HepG2 (cell line): Measurements from ENCODE around the gene KANSL1. TPM values are rescaled to one million over a fixed set of nuclear protein-coding genes. Genes with fewer than 3 reads are reported as not detected.

Experiments used
- ATAC-seq: fragments of 200-7000 bp; cut with Tn5 transposase; 3 replicates; pipeline ENCODE4 v1.9.1; 2020; ENCODE audit warnings: mild to moderate bottlenecking, moderate library complexity
- BruUV-seq: library from RNA; stranded (reverse); fragments of 400-500 nt; replicated peaks from 2 replicates; lab custom pipeline; 2021; lab: Mats Ljungman, UMichigan
- CTCF ChIA-PET: fragments of 300-600 bp; formaldehyde crosslinking; extraction: SDS; loops from one replicate; lab custom pipeline; 2021; ENCODE audit warnings: low total read pairs, inconsistent platforms, low intra/inter-chr PET ratio; lab: Yijun Ruan, JAX
- POLR2A ChIA-PET: fragments of 350-600 bp; sonication (Branson Sonifier 250); formaldehyde crosslinking; loops from one replicate; lab custom pipeline; 2020; ENCODE audit warnings: antibody characterized with exemption, inconsistent platforms; lab: Yijun Ruan, JAX
- DNase-seq: peaks from one replicate; pipeline ENCODE4 v3.0.0-alpha.2; 2015; ENCODE audit warnings: low spot score
- FAIRE-seq: peaks from 3 replicates; lab custom pipeline; 2011; peaks lifted over from hg19 to GRCh38; lab: Jason Lieb, UNC
- H2AFZ ChIP-seq: one replicate; pipeline ENCODE4 v1.6.1; 2011; ENCODE audit warnings: low read length, inconsistent platforms
- H3K27ac ChIP-seq: fragments of 300-600 bp; 3 replicates; pipeline ENCODE4 v1.8.0; 2011; ENCODE audit warnings: mixed run types, mild to moderate bottlenecking, mixed read lengths, low read length, inconsistent platforms; ENCODE audit not compliant: insufficient read depth; ENCODE audit errors: extremely low read length
- H3K27me3 ChIP-seq, 2 experiments: fragments of 200-600 bp in 1 of 2; 2 replicates in 1 of 2; 3 replicates in 1 of 2; pipeline versions ENCODE4 v1.6.0 to v1.8.0; 2011; ENCODE audit warnings: low read length in 2 of 2, mild to moderate bottlenecking in 2 of 2, moderate library complexity in 2 of 2, inconsistent platforms in 1 of 2; ENCODE audit not compliant: insufficient read depth in 2 of 2, control insufficient read depth in 1 of 2
- H3K36me3 ChIP-seq, 2 experiments: fragments of 200-600 bp in 1 of 2; replicated peaks in 1 of 2; 2 replicates in 1 of 2; 3 replicates in 1 of 2; pipeline versions ENCODE4 v1.5.1 to v1.8.0; 2011; ENCODE audit warnings: low read length in 2 of 2, inconsistent platforms in 1 of 2; ENCODE audit not compliant: insufficient read depth in 2 of 2, control insufficient read depth in 1 of 2
- H3K4me1 ChIP-seq: 2 replicates; pipeline ENCODE4 v1.5.1; 2012; ENCODE audit warnings: low read length, inconsistent platforms; ENCODE audit not compliant: insufficient read depth
- H3K4me2 ChIP-seq: 2 replicates; pipeline ENCODE4 v1.6.0; 2011; ENCODE audit warnings: low read depth, low read length, inconsistent platforms
- H3K4me3 ChIP-seq, 3 experiments: fragments of 200-600 bp in 1 of 3; sonication (generic), shearing (Covaris generic) in 1 of 3; replicated peaks in 1 of 3; 2 replicates each; pipeline ENCODE4 v1.5.1; 2011 to 2016; ENCODE audit warnings: low read length in 3 of 3, inconsistent platforms in 2 of 3, low read depth in 2 of 3, mild to moderate bottlenecking in 2 of 3, control low read depth in 1 of 3, mixed read lengths in 1 of 3; ENCODE audit not compliant: insufficient read depth in 1 of 3
- H3K79me2 ChIP-seq: one replicate; pipeline ENCODE4 v1.6.1; 2011; ENCODE audit warnings: low read length, inconsistent platforms; ENCODE audit not compliant: insufficient read depth
- H3K9ac ChIP-seq: 2 replicates; pipeline ENCODE4 v1.6.0; 2011; ENCODE audit warnings: mild to moderate bottlenecking, low read depth, low read length, inconsistent platforms; ENCODE audit not compliant: insufficient read depth
- H3K9me3 ChIP-seq: 2 replicates; pipeline ENCODE4 v1.5.1; 2012; ENCODE audit warnings: mild to moderate bottlenecking, low read length
- H4K20me1 ChIP-seq: 2 replicates; pipeline ENCODE4 v1.6.0; 2011; ENCODE audit warnings: inconsistent platforms, mild to moderate bottlenecking, low read length, moderate library complexity; ENCODE audit not compliant: insufficient read depth
- CCDC6 ChIP-seq: sonication (generic); formaldehyde crosslinking; IDR thresholded peaks from 2 replicates; pipeline ENCODE4 v1.8.1; 2022; ENCODE audit warnings: mild to moderate bottlenecking, missing genetic modification reagents, moderate library complexity
- CHCHD3 ChIP-seq: sonication (generic); formaldehyde crosslinking; IDR thresholded peaks from 2 replicates; pipeline ENCODE4 v1.8.0; 2022; ENCODE audit warnings: mild to moderate bottlenecking, missing genetic modification reagents, moderate library complexity
- FOXC1 ChIP-seq: sonication (generic); formaldehyde crosslinking; IDR thresholded peaks from 2 replicates; pipeline ENCODE4 v1.8.0; 2022; ENCODE audit warnings: mild to moderate bottlenecking, missing genetic modification reagents, borderline replicate concordance
- FOXM1 ChIP-seq: sonication (generic); formaldehyde crosslinking; IDR thresholded peaks from 2 replicates; pipeline ENCODE4 v1.5.0; 2020; ENCODE audit warnings: missing genetic modification reagents
- KIAA2018 ChIP-seq: sonication (generic); formaldehyde crosslinking; IDR thresholded peaks from 2 replicates; pipeline ENCODE4 v1.5.0; 2020; ENCODE audit warnings: mild to moderate bottlenecking, missing genetic modification reagents, borderline replicate concordance
- NFRKB ChIP-seq: fragments of 450-650 bp; IDR thresholded peaks from 2 replicates; pipeline ENCODE4 v1.6.1; 2017
- RBM22 ChIP-seq: fragments of 200-400 bp; formaldehyde crosslinking; optimal IDR thresholded peaks from 2 replicates; pipeline ENCODE3; 2017; ENCODE audit warnings: mild to moderate bottlenecking, low read length, moderate library complexity
- SMYD3 ChIP-seq: sonication (generic); formaldehyde crosslinking; IDR thresholded peaks from 2 replicates; pipeline ENCODE4 v1.8.1; 2023; ENCODE audit warnings: mild to moderate bottlenecking, missing genetic modification reagents
- WGBS: methylation state at CpG from one replicate; pipeline ENCODE4 v1.1.6; 2017; ENCODE audit warnings: low lambda C conversion rate; 5-methylcytosine and 5-hydroxymethylcytosine counted together
- in situ Hi-C: cut with HindIII; loops from 2 replicates; pipeline ENCODE4 v1.10.0; 2017; ENCODE audit warnings: low pct_unique_long_range_greater_than_20kb; ENCODE audit not compliant: extremely low pct_ligation_motif_present
- intact Hi-C: fragments of 100-400 bp; cut with micrococcal nuclease; formaldehyde crosslinking; loops from one replicate; pipeline ENCODE4 v1.10.0; 2022; ENCODE audit not compliant: unreplicated experiment
- polyA plus RNA-seq, 8 experiments: library from polyadenylated mRNA; depleted of rRNA in 3 of 8; stranded (reverse) in 7 of 8; unstranded in 1 of 8; fragments of >200 nt; fragmentation: Illumina TruSeq in 4 of 8; extraction: Trizol in 4 of 8; gene quantifications; 2 replicates each; pipeline versions ENCODE4 v1.2.1 to v1.2.3, GENCODE V29; 2011 to 2016; ENCODE audit warnings: low read depth in 4 of 8, missing spikeins in 1 of 8, mixed read lengths in 1 of 8; ENCODE audit not compliant: insufficient read depth in 1 of 8
- total RNA-seq, 5 experiments: library from RNA; depleted of rRNA; stranded (reverse); fragments of >200 nt; fragmentation: Illumina TruSeq; extraction: Trizol; gene quantifications; 2 replicates each; pipeline ENCODE4 v1.2.3, GENCODE V29; 2016; ENCODE audit warnings: low read depth in 1 of 5

KANSL1 gene
- total and polyA plus RNA-seq, 2 of the 13 experiments (the other 11 are each of a cell fraction or from before 2014, with no cell fraction given): 24.0 to 59.6 TPM

DNA sequence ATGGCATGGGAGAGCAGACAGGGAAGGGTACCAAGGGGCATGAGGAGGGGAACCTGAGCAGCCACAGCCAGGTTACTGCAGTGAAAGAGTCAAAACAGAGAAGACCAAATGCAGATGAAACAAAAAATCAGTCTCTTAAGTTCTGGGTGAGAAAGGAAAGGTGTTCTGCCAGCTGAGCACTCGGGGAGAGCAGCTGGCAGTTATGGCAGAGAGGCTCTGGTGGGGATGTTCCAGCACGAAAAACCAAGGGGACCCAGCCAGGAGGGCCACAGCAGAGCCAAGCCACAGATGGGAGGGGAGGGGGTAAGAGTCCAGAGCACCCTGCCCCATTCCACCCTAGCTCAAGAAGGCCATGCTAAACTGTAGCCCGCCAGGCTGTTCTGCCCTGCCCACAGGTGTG lies 162.5 kb downstream of the KANSL1 start:
- in situ Hi-C loops: no loop called here
- 98% methylated on average over 3 of the region's 3 CpGs for WGBS

GRCh38 chr17:46029627-46030026 lies 163.6 kb downstream of the KANSL1 start:
- no peak overlapping the region for H2AFZ ChIP-seq
- no peaks in the 10 kb centered on the region for H3K27me3 ChIP-seq
- no peaks in the 10 kb centered on the region for H3K79me2 ChIP-seq
- no peak overlapping the region for H3K4me2 ChIP-seq
- no TSS peak for BruUV-seq
- ATAC-seq (no peak), DNase-seq (no peak), FAIRE-seq (no peak)
- 99% methylated on average over 6 of the region's 6 CpGs for WGBS
- intact Hi-C loops (no loop called here), in situ Hi-C loops (no loop called here)
- H3K4me3 ChIP-seq: no peak overlapping the region
- H4K20me1 ChIP-seq: no peaks in the 10 kb centered on the region
- H3K27ac ChIP-seq: no peak overlapping the region
- H3K36me3 ChIP-seq: peaks cover 46 to 75% of the 10 kb centered on the region in 2 experiments
- POLR2A ChIA-PET: no interaction called here
- H3K9ac ChIP-seq: no peak overlapping the region
- TF ChIP-seq CHCHD3 (CRISPR knock-in tag) (no peak), RBM22 (peak; percentile 77), SMYD3 (CRISPR knock-in tag) (no peak), CCDC6 (no peak), FOXC1 (no peak), FOXM1 (no peak), KIAA2018 (CRISPR knock-in tag) (no peak)
- H3K4me1 ChIP-seq: no peaks in the 10 kb centered on the region
- CTCF ChIA-PET: no interaction called here
- no peaks in the 10 kb centered on the region for H3K9me3 ChIP-seq

More for the DNA sequence above, 162.5 kb downstream of the KANSL1 start:
- no peak overlapping the region for H3K4me2 ChIP-seq
- no peak; the same call in 2 of the 3 replicates for ATAC-seq
- TF ChIP-seq NFRKB (no peak), RBM22 (peak; percentile 19)
- ChIA-PET CTCF (no interaction called here), POLR2A (no interaction called here)
- H3K36me3 ChIP-seq: peaks cover 53 to 86% of the 10 kb centered on the region in 2 experiments
- no peaks in the 10 kb centered on the region for H4K20me1 ChIP-seq
- intact Hi-C loops: no loop called here
- no peak overlapping the region for H3K4me3 ChIP-seq
- no peaks in the 10 kb centered on the region for H3K4me1 ChIP-seq
- H3K9me3 ChIP-seq: no peaks in the 10 kb centered on the region
- FAIRE-seq: no peak
- H2AFZ ChIP-seq: no peak overlapping the region
- H3K9ac ChIP-seq: no peak overlapping the region
- no peaks in the 10 kb centered on the region for H3K79me2 ChIP-seq
- BruUV-seq: no TSS peak
- no peak for DNase-seq
- no peak overlapping the region for H3K27ac ChIP-seq
- no peaks in the 10 kb centered on the region for H3K27me3 ChIP-seq
